Measurements from ENCODE around the gene DCLK1.

DCLK1 gene

DNA sequence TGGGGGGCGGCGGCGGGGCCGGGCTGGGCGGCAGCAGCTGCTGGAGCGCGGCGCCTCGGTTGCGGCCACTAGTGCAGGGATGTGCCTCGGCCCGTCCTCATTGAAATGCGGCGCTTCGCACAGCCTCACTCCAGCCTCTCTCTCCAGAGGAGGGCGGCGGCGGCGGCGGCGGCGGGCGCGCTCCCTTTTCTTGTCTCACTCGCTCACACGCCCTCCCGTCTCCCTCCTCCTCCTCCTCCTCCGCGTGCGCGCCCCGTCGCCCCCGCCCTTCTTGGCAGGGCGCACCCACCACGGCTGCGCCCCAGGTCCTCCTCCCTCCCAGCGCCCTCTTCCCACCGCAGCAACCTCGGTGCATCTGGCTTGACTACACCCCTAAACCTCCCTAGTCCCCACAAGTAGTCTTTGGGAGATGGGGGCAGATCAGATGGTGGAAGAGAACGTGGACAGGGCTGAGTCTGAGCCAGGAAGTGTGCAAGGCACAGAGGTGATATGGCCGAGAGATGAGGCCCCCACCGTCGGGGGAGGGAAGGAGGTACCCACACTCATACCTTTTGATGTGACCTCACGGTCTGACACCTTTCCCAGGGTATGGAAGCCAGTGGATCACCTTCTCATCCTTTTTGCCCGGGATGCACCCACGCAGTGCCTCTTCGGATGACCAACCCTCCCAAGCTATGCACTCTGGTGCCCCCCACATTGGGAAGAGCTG is at the start of gene DCLK1:
Gene DCLK1 (minus strand): TSS at position 161 of the 709 bp plus-strand sequence.
- peak in 30 of 56 donors; percentile 10 to 72 (median 38) for DNase-seq

DNA sequence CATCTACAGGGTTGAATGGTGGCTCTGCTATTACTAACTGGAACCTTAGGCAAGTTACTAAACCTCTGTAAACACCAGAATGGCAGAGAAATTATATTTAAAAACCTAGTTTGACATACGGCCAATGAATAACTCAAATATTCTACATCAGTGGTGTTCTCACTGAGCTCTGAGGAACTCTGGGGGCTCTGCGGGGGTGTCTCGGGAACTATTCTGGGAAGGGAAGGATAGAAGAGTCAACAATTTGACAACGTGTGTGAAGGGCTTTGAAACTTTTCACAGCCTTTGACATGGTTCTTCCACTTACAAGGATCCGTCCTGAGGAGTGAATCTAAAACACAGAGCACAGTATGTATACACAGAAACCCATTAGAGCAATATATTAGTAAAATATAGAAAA is 44.4 kb upstream of the DCLK1 start:
- DNase-seq = no peak

- no peak for DNase-seq
These were observed 43.7 kb upstream of the DCLK1 start for GRCh38 chr13:36174923-36175322.

DNA sequence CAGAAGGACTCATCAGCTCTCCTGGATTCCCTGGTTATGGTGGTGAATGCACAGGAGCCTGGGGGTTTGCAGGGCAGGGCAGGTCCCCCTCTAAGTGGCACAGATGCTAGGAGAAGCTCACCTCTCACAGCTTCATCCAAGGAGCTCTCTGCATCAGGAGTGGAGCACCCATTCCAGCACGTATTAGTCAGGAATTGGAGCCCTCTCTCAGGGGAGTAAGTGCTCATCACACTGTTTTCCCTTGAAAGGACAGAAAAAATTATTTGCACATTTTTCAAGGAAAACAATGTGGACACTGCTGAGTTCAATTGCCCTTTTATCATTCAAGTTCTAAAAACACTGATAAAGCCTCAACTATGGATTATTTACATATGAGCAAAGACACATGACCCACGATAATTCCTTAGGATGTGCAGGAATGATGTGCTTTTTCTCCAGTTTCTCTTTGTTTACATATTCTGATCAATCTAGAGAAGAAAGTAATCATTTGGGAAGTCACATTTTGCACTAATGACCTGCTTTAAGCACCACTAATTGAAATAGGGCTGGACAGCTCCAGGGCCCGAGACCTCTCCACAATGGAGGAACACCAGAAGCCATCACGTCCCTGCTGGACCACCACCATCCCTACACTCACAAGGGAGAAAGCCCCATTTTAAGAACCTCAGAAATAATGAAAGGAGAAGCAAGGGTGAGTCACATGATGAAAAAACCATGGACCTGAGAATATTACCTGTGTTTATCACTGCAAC is 42.6 kb upstream of the DCLK1 start:
- DNase-seq = no peak

- DNase-seq = no peak
These were observed 34.9 kb upstream of the DCLK1 start for GRCh38 chr13:36166046-36166445.

GRCh38 chr13:36163809-36164308 is 32.7 kb upstream of the DCLK1 start:
- peak in 1 of 56 donors; percentile 18 for DNase-seq

- DNase-seq = peak in 3 of 56 donors; percentile 3 to 21 (median 4)
These were observed 32.1 kb upstream of the DCLK1 start for GRCh38 chr13:36163286-36163685.

DNA sequence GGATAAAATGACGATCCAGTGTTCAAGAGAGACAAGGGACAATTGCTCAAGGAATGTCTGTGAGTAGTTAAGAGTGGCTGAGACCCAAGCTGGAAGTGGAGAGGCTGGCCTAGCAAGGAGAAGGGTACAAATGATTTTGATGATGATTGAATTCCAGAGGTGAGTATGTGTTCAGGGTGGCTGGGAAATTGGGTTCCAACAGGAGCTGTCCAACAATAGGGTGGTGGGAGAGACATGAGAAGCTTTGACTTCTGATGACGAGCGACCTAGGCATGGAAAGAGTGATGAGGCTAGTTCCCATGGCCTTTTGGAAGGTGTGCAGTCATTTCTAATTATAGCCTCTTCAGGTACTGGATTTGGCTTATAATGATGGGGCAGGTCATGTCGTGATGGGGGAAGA is 29.1 kb upstream of the DCLK1 start:
- DNase-seq = no peak

DNA sequence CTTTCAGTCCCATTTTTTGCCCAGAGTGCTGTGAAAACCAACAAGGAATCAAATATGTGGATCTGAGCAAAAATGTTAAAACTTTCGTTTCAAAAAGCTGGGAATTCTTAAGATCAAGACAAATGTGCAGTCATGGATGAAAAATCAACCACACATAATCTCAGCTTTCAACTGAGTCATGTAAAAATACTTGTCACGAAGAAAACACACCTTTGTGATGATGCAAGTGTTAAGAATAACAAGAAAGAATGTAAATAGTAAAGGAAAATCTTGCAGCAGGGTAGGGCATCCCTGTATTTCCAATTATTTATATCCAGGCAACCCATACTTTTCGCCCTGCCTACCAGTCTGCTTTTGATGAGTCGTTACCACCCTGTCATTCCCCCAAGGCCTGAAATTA is 27.4 kb upstream of the DCLK1 start:
- DNase-seq = no peak

DNA sequence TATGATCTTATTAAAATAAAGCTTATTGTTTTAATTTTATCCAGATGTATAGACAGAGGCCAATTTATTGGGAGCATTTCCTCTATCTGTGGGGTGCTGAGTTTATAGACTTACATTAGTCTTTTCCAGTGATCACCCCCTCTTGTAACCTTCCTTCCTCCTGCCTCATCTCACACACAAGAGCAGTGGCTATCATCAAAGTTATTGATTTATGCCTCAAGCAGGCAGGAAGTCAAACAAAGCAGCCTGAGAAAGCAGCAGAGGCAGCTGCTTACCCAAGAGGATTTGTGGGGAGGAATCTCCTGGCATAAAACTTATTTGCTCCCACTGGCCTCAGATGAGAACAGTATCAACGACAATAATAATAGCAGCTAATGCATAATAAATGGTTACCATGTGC is 26.3 kb upstream of the DCLK1 start:
- no peak for DNase-seq

GRCh38 chr13:36154567-36155291 is 23.5 kb upstream of the DCLK1 start:
- peak in 8 of 56 donors; percentile 6 to 35 (median 24) for DNase-seq

DNA sequence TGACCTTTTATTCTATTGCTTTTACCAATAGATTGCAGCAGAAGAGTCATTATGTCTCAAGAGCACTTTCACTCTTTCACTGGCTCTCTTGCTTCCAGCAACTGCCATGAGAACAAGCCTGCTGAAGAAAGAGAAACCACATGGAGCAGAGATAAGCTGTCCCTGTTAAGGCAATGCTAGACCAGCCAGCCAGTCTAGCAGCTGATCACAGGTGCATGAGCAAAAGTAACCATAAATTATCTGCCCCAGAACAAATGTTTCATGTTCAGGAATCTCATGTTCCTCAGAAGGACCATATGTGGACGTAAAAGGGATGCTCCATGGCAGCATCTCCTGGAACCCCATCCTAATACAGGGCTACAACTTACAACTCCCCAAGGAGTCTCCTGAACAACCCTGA is 20.4 kb upstream of the DCLK1 start:
- no peak for DNase-seq

- no peak for DNase-seq
These were observed 17.3 kb upstream of the DCLK1 start for GRCh38 chr13:36148446-36148845.

GRCh38 chr13:36147330-36147729 is 16.1 kb upstream of the DCLK1 start:
- DNase-seq = no peak

GRCh38 chr13:36146511-36147269 is 15.5 kb upstream of the DCLK1 start:
- DNase-seq = no peak

DNA sequence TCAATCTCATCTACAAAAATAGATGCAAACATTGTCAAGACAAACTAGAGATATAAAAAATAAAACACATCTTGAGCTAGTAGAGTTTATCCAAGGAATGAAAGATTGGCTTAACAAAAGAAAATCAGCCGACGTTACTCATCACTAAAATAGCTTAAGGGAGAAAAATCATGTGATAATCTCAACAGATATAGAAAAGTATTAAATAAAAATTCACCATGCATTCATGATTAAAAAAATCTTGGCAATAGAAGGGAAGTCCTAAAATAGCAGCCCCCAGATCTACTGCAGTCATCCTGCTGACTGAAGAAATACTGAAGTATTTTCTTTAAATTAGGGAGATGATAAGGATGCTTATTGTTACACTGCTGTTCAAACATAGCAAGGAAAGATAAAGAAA is 12.6 kb upstream of the DCLK1 start:
- DNase-seq = no peak

DNA sequence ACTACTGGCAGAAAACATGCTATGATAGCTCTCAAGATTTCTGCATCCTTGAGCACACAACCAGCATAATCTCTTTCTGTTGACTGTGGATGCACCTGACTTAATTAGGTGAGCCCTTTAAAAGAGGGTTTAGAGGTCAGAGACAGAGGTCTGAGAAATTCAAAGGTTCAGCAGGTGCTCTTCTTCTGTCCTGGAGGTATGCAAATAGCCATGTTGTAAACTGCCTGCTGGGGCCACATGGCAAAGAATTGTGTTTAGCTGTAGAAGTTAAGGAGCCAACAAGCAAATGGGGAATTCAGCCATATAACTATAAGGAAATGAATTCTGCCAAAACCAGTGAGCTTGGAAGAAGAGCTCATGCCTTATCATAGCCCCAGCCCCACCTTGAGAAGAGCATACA is 11.6 kb upstream of the DCLK1 start:
- no peak for DNase-seq

GRCh38 chr13:36135876-36136275 is 4.7 kb upstream of the DCLK1 start:
- DNase-seq = peak in 3 of 56 donors; percentile 5 to 22 (median 10)

GRCh38 chr13:36134632-36135031 is 3.5 kb upstream of the DCLK1 start:
- no peak for DNase-seq

- DNase-seq = no peak
These were observed 2.9 kb upstream of the DCLK1 start for GRCh38 chr13:36133950-36134626.

DNA sequence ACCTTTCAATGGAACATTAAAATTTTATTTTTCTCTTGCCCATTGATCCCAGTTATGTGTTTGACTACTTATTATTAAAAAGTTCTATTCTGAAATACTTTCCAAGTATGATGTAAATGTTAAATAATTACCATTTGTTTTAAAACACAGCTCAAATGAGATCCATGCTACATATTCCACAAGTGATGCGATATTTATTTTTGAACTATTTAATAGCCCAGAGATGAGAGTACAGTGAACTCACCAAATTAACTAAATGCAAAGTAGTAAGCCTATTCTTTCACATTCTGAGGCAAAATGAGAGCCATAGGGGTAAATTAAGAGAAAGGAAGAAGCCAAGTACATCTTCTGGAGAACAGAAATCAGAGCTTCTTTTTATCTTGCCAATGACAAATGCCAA is 1.2 kb upstream of the DCLK1 start:
- DNase-seq = no peak
